ENCODE data around the gene SSR4.

The SSR4 gene

GRCh38 chrX:153773741-153774575 is 20.5 kb upstream of the SSR4 start:
- Histone ChIP-seq H3K27me3 (ENCODE audit: insufficient read depth, low read length, poor library complexity, severe bottlenecking) (no peaks in the 10 kb centered on the region), H3K4me3 (ENCODE audit: low read length, poor library complexity, severe bottlenecking) (no peak overlapping the region), H3K4me1 (ENCODE audit: insufficient read depth, low read length, poor library complexity, severe bottlenecking) (no peaks in the 10 kb centered on the region), H2AFZ (ENCODE audit: low read length) (no peak overlapping the region), H3F3A (ENCODE audit: low read depth) (no peaks in the 10 kb centered on the region), H3K4me2 (ENCODE audit: low read depth, low read length, poor library complexity, severe bottlenecking) (no peak overlapping the region), H3K79me2 (ENCODE audit: insufficient read depth, low read length) (no peaks in the 10 kb centered on the region), H3K9me2 (replicated peaks; ENCODE audit: low read depth, low read length) (no peaks in the 10 kb centered on the region), H3K9ac (ENCODE audit: low read depth, low read length, poor library complexity, severe bottlenecking) (no peak overlapping the region), H4K20me1 (ENCODE audit: insufficient read depth, low read length, poor library complexity, severe bottlenecking) (no peaks in the 10 kb centered on the region), H3K36me3 (ENCODE audit: insufficient read depth, low read length) (no peaks in the 10 kb centered on the region), H3K9me3 (ENCODE audit: insufficient read depth, low read depth, low read length) (no peaks in the 10 kb centered on the region)
- no peak for TF ChIP-seq EZH2phosphoT487 (IDR thresholded peaks at IDR 0.05; ENCODE audit: borderline replicate concordance)
- TF ChIP-seq CTCF (conservative IDR thresholded peaks at IDR 0.05; ENCODE audit: low read length) = no peak

GRCh38 chrX:153774576-153775292 is 19.7 kb upstream of the SSR4 start:
- no peaks in the 10 kb centered on the region for H3K9me2 ChIP-seq (replicated peaks; ENCODE audit: low read depth, low read length)
- no peaks in the 10 kb centered on the region for H3K79me2 ChIP-seq (ENCODE audit: insufficient read depth, low read length)
- no peak overlapping the region for H3K4me3 ChIP-seq (ENCODE audit: low read length, poor library complexity, severe bottlenecking)
- no peaks in the 10 kb centered on the region for H3K9me3 ChIP-seq (ENCODE audit: insufficient read depth, low read depth, low read length)
- no peaks in the 10 kb centered on the region for H4K20me1 ChIP-seq (ENCODE audit: insufficient read depth, low read length, poor library complexity, severe bottlenecking)
- H3F3A ChIP-seq (ENCODE audit: low read depth) = no peaks in the 10 kb centered on the region
- no peaks in the 10 kb centered on the region for H3K4me1 ChIP-seq (ENCODE audit: insufficient read depth, low read length, poor library complexity, severe bottlenecking)
- H3K9ac ChIP-seq (ENCODE audit: low read depth, low read length, poor library complexity, severe bottlenecking) = no peak overlapping the region
- no peak overlapping the region for H2AFZ ChIP-seq (ENCODE audit: low read length)
- H3K36me3 ChIP-seq (ENCODE audit: insufficient read depth, low read length) = no peaks in the 10 kb centered on the region
- TF ChIP-seq CTCF (conservative IDR thresholded peaks at IDR 0.05; ENCODE audit: low read length) (no peak), EZH2phosphoT487 (IDR thresholded peaks at IDR 0.05; ENCODE audit: borderline replicate concordance) (no peak)
- no peak overlapping the region for H3K4me2 ChIP-seq (ENCODE audit: low read depth, low read length, poor library complexity, severe bottlenecking)
- no peaks in the 10 kb centered on the region for H3K27me3 ChIP-seq (ENCODE audit: insufficient read depth, low read length, poor library complexity, severe bottlenecking)

GRCh38 chrX:153775293-153776119 is 19.0 kb upstream of the SSR4 start:
- no peak overlapping the region for H3K4me3 ChIP-seq (ENCODE audit: low read length, poor library complexity, severe bottlenecking)
- H2AFZ ChIP-seq (ENCODE audit: low read length) = no peak overlapping the region
- no peaks in the 10 kb centered on the region for H4K20me1 ChIP-seq (ENCODE audit: insufficient read depth, low read length, poor library complexity, severe bottlenecking)
- no peaks in the 10 kb centered on the region for H3K27me3 ChIP-seq (ENCODE audit: insufficient read depth, low read length, poor library complexity, severe bottlenecking)
- H3K36me3 ChIP-seq (ENCODE audit: insufficient read depth, low read length) = no peaks in the 10 kb centered on the region
- H3F3A ChIP-seq (ENCODE audit: low read depth) = no peaks in the 10 kb centered on the region
- H3K79me2 ChIP-seq (ENCODE audit: insufficient read depth, low read length) = no peaks in the 10 kb centered on the region
- TF ChIP-seq EZH2phosphoT487 (IDR thresholded peaks at IDR 0.05; ENCODE audit: borderline replicate concordance) (no peak), CTCF (conservative IDR thresholded peaks at IDR 0.05; ENCODE audit: low read length) (no peak)
- H3K9ac ChIP-seq (ENCODE audit: low read depth, low read length, poor library complexity, severe bottlenecking) = no peak overlapping the region
- no peak overlapping the region for H3K4me2 ChIP-seq (ENCODE audit: low read depth, low read length, poor library complexity, severe bottlenecking)
- H3K9me3 ChIP-seq (ENCODE audit: insufficient read depth, low read depth, low read length) = no peaks in the 10 kb centered on the region
- no peaks in the 10 kb centered on the region for H3K4me1 ChIP-seq (ENCODE audit: insufficient read depth, low read length, poor library complexity, severe bottlenecking)
- no peaks in the 10 kb centered on the region for H3K9me2 ChIP-seq (replicated peaks; ENCODE audit: low read depth, low read length)

Data from Loucy (cell line).